CD4-positive, alpha-beta T cell treated with Interleukin-6 at 100 ng/mL for 8 hours (primary cell): ENCODE data around the gene CARD9.
"Not testable (repeated sequence)": the region's sequence is repeated elsewhere in the genome, so short reads cannot be mapped to it uniquely, and the experiment has no call there.

Experiments
- DNase-seq: peaks from one replicate; pipeline ENCODE4 v3.0.0-alpha.2; 2020; ENCODE audit warnings: mixed read lengths, low spot score

CARD9 gene

DNA sequence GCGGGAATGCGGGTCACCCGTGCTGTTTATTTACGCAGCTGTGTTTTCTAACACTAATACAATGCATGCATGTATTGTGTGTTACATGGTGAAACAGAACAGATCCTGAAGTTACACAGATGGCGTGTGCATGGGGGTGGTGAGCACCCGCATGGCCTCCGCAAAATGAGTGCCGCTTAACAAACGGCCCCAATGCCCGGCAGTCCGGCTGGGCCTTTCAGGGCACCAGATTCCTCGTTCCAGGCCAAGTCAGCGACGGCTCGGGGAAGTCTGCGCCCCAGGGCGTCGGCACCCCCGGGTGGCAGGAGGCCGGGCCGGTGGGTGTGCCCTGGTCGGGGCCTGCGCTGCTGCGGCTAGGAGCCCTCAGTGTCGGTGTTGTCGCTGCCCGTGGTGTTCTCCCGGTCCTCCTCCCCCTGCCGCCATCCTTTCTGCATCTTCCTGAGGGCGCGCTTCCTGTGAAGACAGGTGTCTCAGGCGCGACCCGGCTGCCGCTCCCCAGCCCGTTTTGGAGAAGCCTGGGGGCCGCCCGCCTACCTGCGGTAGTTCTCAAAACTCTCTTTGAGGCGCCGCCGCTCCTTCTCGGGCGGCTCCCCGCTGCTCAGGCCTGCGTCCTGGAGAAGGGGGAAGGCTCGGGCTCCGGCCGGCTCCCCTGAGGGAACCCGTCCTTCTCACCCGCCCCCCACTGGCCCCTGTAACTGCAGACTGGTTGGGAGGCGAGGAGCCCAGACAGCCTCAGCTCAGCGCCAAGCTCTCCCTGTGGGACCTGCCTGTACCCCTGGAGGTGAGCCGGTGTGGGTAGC lies 9.3 kb downstream of the CARD9 start:
- DNase-seq: no peak

GRCh38 chr9:136363106-136363948 lies 10.1 kb downstream of the CARD9 start, which contains the start of gene DNLZ:
Gene DNLZ, minus strand, starts transcription at chr9:136363744. Its CDS starts 30 bp downstream, at chr9:136363714.
- DNase-seq: peak; percentile 96

DNA sequence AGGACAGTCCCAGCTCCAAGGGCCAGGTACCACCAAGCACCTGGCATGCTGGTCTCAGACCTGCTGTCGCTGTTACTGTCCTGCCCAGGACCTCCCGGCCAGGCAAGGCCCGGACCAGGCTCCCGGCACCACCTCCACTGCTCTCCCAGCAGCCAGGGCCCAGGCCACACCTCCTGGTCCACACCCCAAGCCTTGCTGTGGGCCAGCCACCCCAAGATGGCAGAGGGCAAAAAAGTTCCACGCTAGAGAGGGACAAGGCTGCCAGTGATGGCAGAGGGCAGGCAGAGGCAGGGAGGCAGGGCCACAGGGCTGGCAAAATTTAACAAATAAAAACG lies 11.1 kb downstream of the CARD9 start:
- DNase-seq: no peak

GRCh38 chr9:136361754-136362449 lies 11.6 kb downstream of the CARD9 start:
- no peak for DNase-seq

GRCh38 chr9:136361047-136361753 lies 12.3 kb downstream of the CARD9 start:
- no peak for DNase-seq

- no peak for DNase-seq
Measured at GRCh38 chr9:136359774-136360718, 13.4 kb downstream of the CARD9 start.

GRCh38 chr9:136358888-136359287 lies 14.6 kb downstream of the CARD9 start:
- DNase-seq: no peak

- no peak for DNase-seq
Measured at GRCh38 chr9:136358016-136358415, 15.5 kb downstream of the CARD9 start.

DNA sequence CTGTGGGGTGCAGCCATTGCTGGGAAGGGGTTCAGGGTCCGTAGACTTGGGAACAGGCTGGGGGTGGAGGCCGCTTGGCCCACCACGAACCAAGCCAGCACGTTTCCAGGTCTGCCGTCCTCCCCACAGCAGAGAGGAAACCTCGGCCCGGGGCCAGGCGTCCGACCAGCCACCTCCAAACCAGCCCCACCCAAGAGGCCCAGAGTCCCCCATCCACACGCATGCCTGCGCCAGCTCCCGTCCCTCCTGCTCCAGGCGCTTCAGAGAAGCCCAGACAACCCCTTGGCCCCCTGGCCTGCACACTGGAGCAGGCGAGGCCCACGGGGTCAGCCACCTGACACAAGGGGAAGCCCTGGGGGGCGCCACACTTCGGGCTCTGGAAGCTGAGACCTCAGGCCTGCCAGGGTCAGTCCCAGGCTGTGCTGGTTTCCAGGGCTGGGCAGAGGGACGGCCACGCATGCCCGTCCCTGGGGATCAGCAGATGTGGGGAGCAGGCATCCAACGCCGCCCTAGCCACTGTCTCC lies 16.2 kb downstream of the CARD9 start:
- no peak for DNase-seq

GRCh38 chr9:136355616-136356557 lies 17.6 kb downstream of the CARD9 start:
- DNase-seq: no peak

- no peak for DNase-seq
Measured at GRCh38 chr9:136354592-136355085, 18.8 kb downstream of the CARD9 start.

DNA sequence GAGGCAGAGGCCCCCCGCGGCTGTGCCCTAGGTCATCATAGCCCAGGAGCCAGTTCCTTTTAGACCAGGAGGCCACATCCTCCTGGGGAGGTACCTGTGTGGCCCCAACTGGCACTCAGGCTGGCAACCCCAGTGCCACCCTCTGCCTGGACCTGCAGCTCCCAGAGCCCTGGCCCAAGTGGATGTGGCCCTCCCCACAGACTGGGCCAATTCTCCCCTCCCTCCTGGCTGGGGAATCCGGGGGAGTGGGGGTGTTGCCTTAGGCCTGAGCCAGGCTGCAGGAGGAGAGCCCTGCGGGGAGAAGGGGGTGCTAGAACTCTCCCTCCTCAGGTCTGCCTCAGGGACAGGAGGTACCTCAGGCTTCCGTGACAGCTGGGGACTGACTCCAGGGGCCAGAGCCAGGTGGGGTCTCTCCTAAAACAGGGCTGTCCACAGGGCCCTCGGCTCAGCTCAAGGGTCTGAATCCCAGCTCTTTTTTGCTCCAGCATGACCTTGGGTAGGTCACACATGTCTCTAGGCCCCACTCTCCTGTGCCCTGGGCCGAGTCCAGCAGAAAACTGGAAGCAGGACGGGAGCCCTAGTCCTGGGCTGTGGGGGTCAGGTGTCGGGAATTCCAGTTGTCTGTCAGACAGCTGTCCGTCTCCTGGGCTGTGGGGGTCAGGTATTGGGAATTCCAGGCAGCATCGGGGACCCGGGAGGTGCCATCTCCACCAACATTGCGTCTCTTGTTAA lies 19.5 kb downstream of the CARD9 start:
- DNase-seq: no peak

DNA sequence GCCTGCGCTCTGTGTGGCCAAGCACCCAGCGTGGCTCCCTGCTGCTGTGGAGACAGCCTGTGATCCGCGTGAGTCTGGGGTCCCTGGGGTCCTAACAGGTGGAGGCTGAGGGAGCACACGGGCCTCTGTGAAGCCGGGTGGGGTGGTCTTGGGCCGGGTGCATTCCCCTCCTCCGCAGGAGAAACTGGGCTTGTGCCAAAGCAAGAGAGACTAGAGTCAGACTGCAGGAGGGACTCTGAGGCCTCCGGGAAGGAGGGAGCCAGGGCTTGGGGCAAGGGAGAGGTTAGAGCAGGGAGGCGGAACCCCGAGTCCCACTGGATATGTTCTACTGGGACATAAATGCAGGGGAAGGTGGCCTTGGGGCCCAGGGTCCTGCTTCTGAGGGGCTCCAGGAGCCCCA lies 20.4 kb downstream of the CARD9 start:
- DNase-seq: no peak

- no peak for DNase-seq
Measured at GRCh38 chr9:136352682-136353081, 20.8 kb downstream of the CARD9 start.

DNA sequence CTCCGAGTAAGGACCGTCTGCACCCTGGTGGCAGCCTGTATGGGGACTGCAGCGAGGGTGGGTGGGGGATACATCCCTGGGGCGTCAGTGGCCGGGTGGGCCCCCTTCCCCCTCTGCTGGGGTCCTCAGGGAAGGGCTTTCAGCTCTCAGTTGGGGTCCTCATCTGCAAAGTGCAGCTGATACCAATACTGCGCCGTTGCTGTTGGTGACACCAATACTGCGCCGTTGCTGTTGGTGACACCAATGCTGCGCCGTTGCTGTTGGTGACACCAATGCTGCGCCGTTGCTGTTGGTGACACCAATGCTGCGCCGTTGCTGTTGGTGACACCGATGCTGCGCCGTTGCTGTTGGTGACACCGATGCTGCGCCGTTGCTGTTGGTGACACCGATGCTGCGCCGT lies 21.6 kb downstream of the CARD9 start:
- not testable (repeated sequence) for DNase-seq

DNA sequence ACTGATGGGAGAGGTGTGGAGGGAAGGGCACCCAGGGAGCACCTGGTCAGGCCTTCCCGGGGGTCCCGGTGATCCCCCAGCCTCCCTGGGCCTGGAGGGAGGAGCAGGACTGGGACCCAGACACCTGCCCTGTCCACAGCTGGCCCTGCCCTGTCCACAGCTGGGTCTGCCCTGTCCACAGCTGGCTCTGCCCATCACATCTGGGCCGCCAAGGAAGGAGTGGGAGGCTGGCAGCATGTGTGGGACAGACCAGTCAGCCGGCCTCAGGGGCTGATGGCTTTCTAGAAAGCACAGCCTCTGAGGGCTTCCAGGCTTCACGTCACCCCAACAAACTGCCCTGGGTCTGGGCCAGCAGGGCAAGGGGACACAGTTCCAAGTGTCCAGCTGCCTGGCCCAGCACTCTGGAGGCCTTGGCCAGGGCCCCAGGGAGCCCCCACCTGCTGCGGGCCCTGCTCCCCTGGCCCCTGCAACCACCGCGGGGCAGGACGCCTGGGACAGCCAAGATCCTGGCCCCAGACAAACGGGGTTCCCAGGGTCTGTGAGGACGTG lies 22.1 kb downstream of the CARD9 start:
- DNase-seq: no peak

- no peak for DNase-seq
Measured at GRCh38 chr9:136349546-136349945, 23.9 kb downstream of the CARD9 start.

- DNase-seq: no peak
Measured at GRCh38 chr9:136348691-136349090, 24.8 kb downstream of the CARD9 start.
